HEK293T (cell line): ENCODE data around the gene KCNJ15.

ENCODE experiments used
- CTCF ChIA-PET: fragments of 350-600 bp; formaldehyde crosslinking; extraction: SDS; loops from one replicate; lab custom pipeline; 2021; ENCODE audit warnings: antibody characterized with exemption, inconsistent platforms; lab: Yijun Ruan, JAX
- POLR2A ChIA-PET: fragments of 350-600 bp; formaldehyde crosslinking; extraction: SDS; loops from one replicate; lab custom pipeline; 2020; ENCODE audit warnings: antibody characterized with exemption, inconsistent platforms; lab: Yijun Ruan, JAX
- DNase-seq: peaks from one replicate; pipeline ENCODE4 v3.0.0; 2012; ENCODE audit warnings: mixed read lengths; ENCODE audit errors: extremely low spot score
- ARNT ChIP-seq: fragments of 450-650 bp; IDR thresholded peaks from 2 replicates; pipeline ENCODE4 v1.6.1; 2017; ENCODE audit warnings: mild to moderate bottlenecking
- BHLHE40 ChIP-seq: fragments of 450-650 bp; IDR thresholded peaks from 2 replicates; pipeline ENCODE4 v1.6.1; 2016; ENCODE audit warnings: mild to moderate bottlenecking, moderate library complexity, borderline replicate concordance
- CTBP1 ChIP-seq: fragments of 450-650 bp; IDR thresholded peaks from 2 replicates; pipeline ENCODE4 v1.6.1; 2016; ENCODE audit warnings: borderline replicate concordance
- ELF4 ChIP-seq: fragments of 450-650 bp; IDR thresholded peaks from 2 replicates; pipeline ENCODE4 v1.6.1; 2017; ENCODE audit warnings: antibody characterized with exemption
- FOXA1 ChIP-seq: fragments of 450-650 bp; IDR thresholded peaks from 2 replicates; pipeline ENCODE4 v1.6.1; 2016; ENCODE audit warnings: mild to moderate bottlenecking
- FOXK2 ChIP-seq: fragments of 450-650 bp; IDR thresholded peaks from 2 replicates; pipeline ENCODE4 v1.6.1; 2016; ENCODE audit warnings: mild to moderate bottlenecking
- FOXM1 ChIP-seq: fragments of 450-650 bp; IDR thresholded peaks from 2 replicates; pipeline ENCODE4 v1.6.1; 2017; ENCODE audit warnings: mild to moderate bottlenecking, borderline replicate concordance
- HDGF ChIP-seq: fragments of 450-650 bp; IDR thresholded peaks from 2 replicates; pipeline ENCODE4 v1.6.1; 2017; ENCODE audit warnings: antibody characterized with exemption, borderline replicate concordance
- L3MBTL2 ChIP-seq: fragments of 450-650 bp; conservative IDR thresholded peaks from 2 replicates; pipeline ENCODE4 v1.6.1; 2016; ENCODE audit warnings: mild to moderate bottlenecking
- LEF1 ChIP-seq: fragments of 450-650 bp; IDR thresholded peaks from 2 replicates; pipeline ENCODE4 v1.6.1; 2017; ENCODE audit warnings: mild to moderate bottlenecking, borderline replicate concordance
- NFRKB ChIP-seq: fragments of 450-650 bp; IDR thresholded peaks from 2 replicates; pipeline ENCODE4 v1.6.1; 2016; ENCODE audit warnings: mild to moderate bottlenecking, moderate library complexity
- PKNOX1 ChIP-seq: fragments of 450-650 bp; IDR thresholded peaks from 2 replicates; pipeline ENCODE4 v1.6.1; 2016
- SP1 ChIP-seq: fragments of 450-650 bp; IDR thresholded peaks from 2 replicates; pipeline ENCODE4 v1.6.1; 2017
- SUZ12 ChIP-seq: fragments of 450-650 bp; IDR thresholded peaks from 2 replicates; pipeline ENCODE4 v1.6.1; 2016; ENCODE audit warnings: mild to moderate bottlenecking
- TARDBP ChIP-seq: fragments of 450-650 bp; IDR thresholded peaks from 2 replicates; pipeline ENCODE4 v1.6.1; 2016
- ZNF384 ChIP-seq: fragments of 450-650 bp; IDR thresholded peaks from 2 replicates; pipeline ENCODE4 v1.6.1; 2016

Gene KCNJ15

GRCh38 chr21:38265166-38265565 is 8.4 kb downstream of the KCNJ15 start:
- DNase-seq = no peak
- CTCF ChIA-PET = no interaction called here
- TF ChIP-seq NFRKB = no peak
- no peak for TF ChIP-seq ARNT
- no peak for TF ChIP-seq ZNF384
- TF ChIP-seq ELF4 = no peak
- no peak for TF ChIP-seq FOXK2
- TF ChIP-seq TARDBP = no peak
- TF ChIP-seq LEF1 = no peak
- no peak for TF ChIP-seq L3MBTL2
- TF ChIP-seq SP1 = no peak
- POLR2A ChIA-PET = no interaction called here

- POLR2A ChIA-PET = no interaction called here
- CTCF ChIA-PET = no interaction called here
- TF ChIP-seq SUZ12 (no peak), NFRKB (no peak), ZNF384 (no peak), L3MBTL2 (no peak), FOXM1 (no peak), HDGF (no peak), TARDBP (no peak), CTBP1 (no peak), PKNOX1 (no peak), FOXA1 (no peak), LEF1 (no peak), ELF4 (no peak), ARNT (no peak)
- no peak for DNase-seq
These were observed 9.9 kb downstream of the KCNJ15 start for GRCh38 chr21:38266732-38267131.

GRCh38 chr21:38267136-38267755 is 10.5 kb downstream of the KCNJ15 start:
- POLR2A ChIA-PET = no interaction called here
- TF ChIP-seq CTBP1 = no peak
- TF ChIP-seq PKNOX1 = no peak
- TF ChIP-seq SP1 = no peak
- no peak for TF ChIP-seq SUZ12
- TF ChIP-seq FOXM1 = no peak
- TF ChIP-seq BHLHE40 = no peak
- TF ChIP-seq TARDBP = no peak
- no peak for TF ChIP-seq FOXA1
- TF ChIP-seq LEF1 = no peak
- TF ChIP-seq L3MBTL2 = no peak
- TF ChIP-seq FOXK2 = no peak
- TF ChIP-seq ARNT = no peak
- no peak for TF ChIP-seq ZNF384
- no peak for TF ChIP-seq HDGF
- no peak for TF ChIP-seq ELF4
- TF ChIP-seq NFRKB = no peak
- CTCF ChIA-PET = no interaction called here
- DNase-seq = no peak

- ChIA-PET POLR2A (no interaction called here), CTCF (no interaction called here)
- TF ChIP-seq FOXM1 (no peak), FOXK2 (no peak), NFRKB (no peak), LEF1 (no peak), ELF4 (no peak), SUZ12 (no peak), PKNOX1 (no peak)
- no peak for DNase-seq
These were observed 11.4 kb downstream of the KCNJ15 start for GRCh38 chr21:38267991-38268863.

DNA sequence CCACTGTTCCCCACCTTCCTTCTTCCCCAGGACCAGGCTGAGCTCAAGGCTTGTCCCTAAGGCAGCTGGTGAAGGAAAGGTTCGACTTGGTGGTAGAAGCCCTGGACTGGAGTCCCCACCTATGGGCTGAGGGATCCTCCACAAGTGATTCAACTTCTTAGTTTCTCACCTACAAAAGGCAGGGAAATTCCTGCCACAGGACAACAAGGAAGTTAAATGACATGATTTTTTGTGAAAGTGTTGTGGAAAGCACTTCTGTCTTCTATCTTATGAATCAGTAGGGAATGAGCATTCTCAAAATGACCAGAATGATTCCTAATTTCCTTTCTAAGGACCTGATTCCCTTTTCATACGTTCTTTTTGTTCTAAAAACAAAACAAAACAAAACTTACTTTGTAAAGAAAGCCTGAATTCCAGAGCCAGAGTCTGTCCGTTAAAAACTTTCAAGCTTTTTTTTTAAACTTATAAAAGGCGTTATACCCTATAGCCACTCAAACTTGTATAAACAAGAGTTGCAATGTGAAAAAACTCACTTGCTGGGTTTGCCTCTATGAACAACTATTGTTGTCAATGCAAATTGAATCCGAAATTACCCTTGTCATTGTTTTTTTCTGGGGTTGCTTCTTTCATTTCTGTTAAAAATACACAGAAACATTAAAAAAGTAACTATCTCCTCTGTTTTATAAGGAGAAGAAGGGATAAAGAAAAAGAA is 12.2 kb downstream of the KCNJ15 start:
- POLR2A ChIA-PET = no interaction called here
- CTCF ChIA-PET = no interaction called here
- no peak for DNase-seq

More for the DNA sequence above, 12.2 kb downstream of the KCNJ15 start:
- TF ChIP-seq SP1 (no peak), ARNT (no peak), FOXM1 (no peak), TARDBP (no peak), L3MBTL2 (no peak), CTBP1 (no peak), PKNOX1 (no peak), SUZ12 (no peak), ZNF384 (no peak), HDGF (no peak), FOXK2 (no peak), ELF4 (no peak), NFRKB (no peak), LEF1 (no peak), FOXA1 (no peak), BHLHE40 (no peak)
